Activated CD4-positive, alpha-beta T cell treated with anti-CD3 and anti-CD28 coated beads for 36 hours (primary cell): ENCODE results near the gene RPS6KL1. TPM values are rescaled to one million over a fixed set of nuclear protein-coding genes. Genes with fewer than 3 reads are reported as not detected.

Experiments
- ATAC-seq: fragments of 200-7000 bp; cut with Tn5 transposase; one replicate; pipeline ENCODE4 v1.10.0; 2021; ENCODE audit warnings: mild to moderate bottlenecking, moderate library complexity
- CTCF ChIA-PET: fragments of 350-600 bp; sonication (Branson Sonifier 250); formaldehyde crosslinking; loops from one replicate; lab custom pipeline; 2021; ENCODE audit warnings: antibody characterized with exemption; lab: Charles Lee
- POLR2A ChIA-PET: fragments of 350-600 bp; sonication (Branson Sonifier 250); formaldehyde crosslinking; loops from one replicate; lab custom pipeline; 2021; ENCODE audit warnings: antibody characterized with exemption, inconsistent platforms; lab: Charles Lee
- DNase-seq: peaks from one replicate; pipeline ENCODE4 v3.0.0-alpha.2; 2020
- H3K27ac Mint-ChIP-seq: one replicate; pipeline ENCODE4 v1.8.0; 2021; ENCODE audit warnings: mixed read lengths
- H3K27me3 Mint-ChIP-seq: one replicate; pipeline ENCODE4 v1.8.0; 2021; ENCODE audit warnings: mixed read lengths
- H3K36me3 Mint-ChIP-seq: one replicate; pipeline ENCODE4 v1.8.0; 2021; ENCODE audit warnings: low read depth, mixed read lengths
- H3K4me1 Mint-ChIP-seq: one replicate; pipeline ENCODE4 v1.8.0; 2021; ENCODE audit warnings: mixed read lengths
- H3K4me3 Mint-ChIP-seq: one replicate; pipeline ENCODE4 v1.8.0; 2021; ENCODE audit warnings: mild to moderate bottlenecking, moderate library complexity, mixed read lengths
- H3K9me3 Mint-ChIP-seq: one replicate; pipeline ENCODE4 v1.8.0; 2021; ENCODE audit warnings: low read depth, mixed read lengths
- intact Hi-C, 2 experiments: fragments of 100-400 bp; cut with DNase I in 1 of 2; cut with micrococcal nuclease in 1 of 2; formaldehyde crosslinking; loops; one replicate each; pipeline versions ENCODE4 v1.14.2 to v1.15.1; 2022 to 2024; cut with DNase I, micrococcal nuclease
- total RNA-seq, 2 experiments: library from RNA; stranded (reverse); gene quantifications; one replicate each; pipeline ENCODE4 v1.2.3, GENCODE V29; 2021

Gene RPS6KL1
- total RNA-seq, 2 experiments from 2014 or later, result 5.6 to 6.0 TPM

- Mint-ChIP-seq H3K4me3 (no peak overlapping the region), H3K36me3 (no peaks in the 10 kb centered on the region), H3K9me3 (no peaks in the 10 kb centered on the region), H3K27ac (no peak overlapping the region), H3K4me1 (peaks cover 17% of the 10 kb centered on the region), H3K27me3 (no peaks in the 10 kb centered on the region)
- ATAC-seq (no peak), DNase-seq (no peak)
- ChIA-PET CTCF (interaction anchor here (0.7 to 9.0 kb wide), 10 partner anchors 8 to 232 kb away, joined by 3 to 250 read pairs (median 4); no protein-coding TSS in a partner anchor), POLR2A (interaction anchor here (0.8 to 1.6 kb wide), 2 partner anchors 17 to 28 kb away, joined by 3 read pairs; no protein-coding TSS in a partner anchor)
- intact Hi-C loops, result no loop called here
These were observed 67.1 kb downstream of the RPS6KL1 start for GRCh38 chr14:74855945-74856344.

DNA sequence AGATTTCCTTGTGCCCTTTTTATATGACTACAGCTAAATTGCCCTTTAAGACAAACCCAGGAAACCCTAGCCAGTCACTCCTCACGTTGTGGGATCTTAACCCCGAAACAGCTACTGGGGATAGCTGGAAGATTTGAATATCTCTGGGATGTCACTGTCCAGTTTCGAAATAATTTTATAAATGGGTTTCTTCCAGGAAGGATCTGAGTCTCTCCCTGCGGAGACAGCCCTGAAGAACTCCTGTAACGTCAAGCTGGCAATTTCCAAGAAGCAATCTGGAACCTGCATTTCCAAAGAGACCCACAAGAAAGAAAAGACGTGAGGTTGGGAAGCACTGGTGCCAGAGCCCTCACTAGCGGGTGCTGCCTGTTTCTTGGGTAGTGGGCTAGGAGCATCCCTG is 68.0 kb downstream of the RPS6KL1 start:
- DNase-seq (no peak), ATAC-seq (no peak)
- no peaks in the 10 kb centered on the region for H3K9me3 Mint-ChIP-seq
- intact Hi-C loops, result no loop called here
- H3K4me1 Mint-ChIP-seq, result peaks cover 10% of the 10 kb centered on the region
- H3K27ac Mint-ChIP-seq, result no peak overlapping the region
- no peaks in the 10 kb centered on the region for H3K36me3 Mint-ChIP-seq
- POLR2A ChIA-PET, result interaction anchor here (1.6 kb wide), 1 partner anchor 29 kb away, joined by 3 read pairs; no protein-coding TSS in a partner anchor
- CTCF ChIA-PET, result interaction anchor here (0.7 to 2.4 kb wide), 10 partner anchors 8 to 91 kb away, joined by 3 to 11 read pairs (median 4); no protein-coding TSS in a partner anchor
- H3K4me3 Mint-ChIP-seq, result no peak overlapping the region
- no peaks in the 10 kb centered on the region for H3K27me3 Mint-ChIP-seq

Other genes with a start within 250 kb of the RPS6KL1 start
- gene AREL1, start 210.2 kb downstream of the RPS6KL1 start, total RNA-seq, result 10 to 100 TPM; 31.3 to 35.6 TPM
- 100 to 1,000 TPM in 1 of 2 experiments, 10 to 100 TPM in 1; 87.7 to 112 TPM for gene FCF1, start 210.1 kb downstream of the RPS6KL1 start, total RNA-seq
- 10 to 100 TPM; 53.0 to 60.9 TPM for gene YLPM1, start 159.9 kb downstream of the RPS6KL1 start, total RNA-seq
- gene PROX2, start 47.1 kb downstream of the RPS6KL1 start, total RNA-seq, result under 1 TPM; 0.11 to 0.23 TPM
- 100 to 1,000 TPM; 103 to 120 TPM for gene DLST, start 41.3 kb downstream of the RPS6KL1 start, total RNA-seq
- under 1 TPM in 1 of 2 experiments, not detected in 1; 0.09 TPM for gene PGF, start 32.3 kb upstream of the RPS6KL1 start, total RNA-seq
- 10 to 100 TPM; 55.6 to 69.8 TPM for gene EIF2B2, start 79.7 kb upstream of the RPS6KL1 start, total RNA-seq
- 10 to 100 TPM; 28.1 to 30.8 TPM for gene MLH3, start 128.2 kb upstream of the RPS6KL1 start, total RNA-seq
- 10 to 100 TPM; 37.0 to 40.2 TPM for gene ACYP1, start 140.8 kb upstream of the RPS6KL1 start, total RNA-seq
- gene ZC2HC1C, start 146.4 kb upstream of the RPS6KL1 start, total RNA-seq, result 1 to 10 TPM; 1.2 to 1.3 TPM
- 10 to 100 TPM; 45.2 to 58.7 TPM for gene NEK9, start 203.8 kb upstream of the RPS6KL1 start, total RNA-seq